ENCODE data around the gene GRHL1.

DNA sequence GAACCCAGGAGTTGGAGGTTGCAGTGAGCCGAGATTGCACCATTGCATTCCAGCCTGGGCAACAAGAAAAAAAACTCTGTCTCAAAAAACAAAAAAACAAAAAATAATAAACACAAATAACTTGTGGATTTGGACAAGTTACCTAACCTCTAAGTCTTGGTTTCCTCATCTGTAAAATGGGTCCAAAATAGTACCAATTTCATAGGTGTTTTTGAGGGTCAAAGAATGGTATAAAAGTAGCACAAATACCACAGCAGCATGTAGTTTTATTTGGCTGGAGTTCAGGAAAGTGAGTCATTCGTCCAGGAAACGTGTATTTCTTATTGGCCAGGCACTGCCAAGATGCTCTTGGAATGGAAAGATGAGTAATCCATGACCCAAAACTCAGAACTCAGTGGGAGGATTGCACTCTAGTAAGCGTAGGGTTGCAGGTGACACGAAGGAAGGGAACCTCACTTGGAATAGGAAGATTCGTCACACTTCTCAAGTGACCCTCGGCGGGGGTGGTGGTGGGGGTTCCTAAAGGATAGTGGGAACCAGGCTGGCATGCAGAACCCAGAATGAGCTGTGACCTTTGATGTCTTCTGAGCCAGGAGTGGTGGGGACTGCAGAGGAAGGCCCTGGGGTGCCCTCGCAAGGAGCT is 24.4 kb downstream of the GRHL1 start:
- TF ChIP-seq GATA2 (IDR thresholded peaks at IDR 0.05; ENCODE audit: low read depth, low read length) (no peak), GATA3 (IDR thresholded peaks at IDR 0.05; ENCODE audit: low read depth, low read length) (no peak)
